DOHH2 (cell line): ENCODE results near the gene FOXN1.

Source experiments
- H3F3A ChIP-seq: fragments of 200-600 bp; sonication (generic), shearing (Covaris generic); 2 replicates; pipeline ENCODE4 v1.6.0; 2016; ENCODE audit warnings: antibody characterized with exemption, mild to moderate bottlenecking; ENCODE audit not compliant: control insufficient read depth, insufficient read depth
- H3K27ac ChIP-seq: fragments of 200-600 bp; sonication (generic); 2 replicates; pipeline ENCODE4 v1.5.1; 2014; ENCODE audit warnings: low read depth, mild to moderate bottlenecking, low read length, moderate library complexity
- H3K27me3 ChIP-seq: fragments of 200-600 bp; sonication (generic); 2 replicates; pipeline ENCODE4 v1.6.1; 2014; ENCODE audit warnings: mild to moderate bottlenecking, low read length, mixed read lengths; ENCODE audit not compliant: control insufficient read depth
- H3K36me3 ChIP-seq: fragments of 200-600 bp; sonication (generic); 2 replicates; pipeline ENCODE4 v1.6.1; 2014; ENCODE audit warnings: mild to moderate bottlenecking, low read length, moderate library complexity, mixed read lengths; ENCODE audit not compliant: control insufficient read depth
- H3K4me1 ChIP-seq: fragments of 200-600 bp; sonication (generic); 2 replicates; pipeline ENCODE4 v1.6.1; 2014; ENCODE audit warnings: mild to moderate bottlenecking, low read length, mixed read lengths; ENCODE audit not compliant: control insufficient read depth
- H3K4me2 ChIP-seq: fragments of 200-600 bp; sonication (generic); 2 replicates; pipeline ENCODE4 v1.6.0; 2014; ENCODE audit warnings: mild to moderate bottlenecking, low read length, moderate library complexity
- H3K4me3 ChIP-seq: fragments of 200-600 bp; sonication (generic); 2 replicates; pipeline ENCODE4 v1.5.1; 2014; ENCODE audit warnings: mild to moderate bottlenecking, low read length, mixed read lengths
- H3K79me2 ChIP-seq: fragments of 200-600 bp; sonication (generic); 2 replicates; pipeline ENCODE4 v1.6.1; 2014; ENCODE audit warnings: mild to moderate bottlenecking, low read length, mixed read lengths; ENCODE audit not compliant: control insufficient read depth
- H3K9me2 ChIP-seq: fragments of 200-600 bp; sonication (generic); replicated peaks from 2 replicates; pipeline ENCODE4 v1.6.1; 2014; ENCODE audit warnings: mild to moderate bottlenecking, low read length, mixed read lengths; ENCODE audit not compliant: control insufficient read depth
- H3K9me3 ChIP-seq: fragments of 200-600 bp; sonication (generic); 2 replicates; pipeline ENCODE4 v1.6.1; 2014; ENCODE audit warnings: antibody characterized with exemption, low read length, mixed read lengths; ENCODE audit not compliant: control insufficient read depth, insufficient read depth
- H4K20me1 ChIP-seq: fragments of 200-600 bp; sonication (generic); 2 replicates; pipeline ENCODE4 v1.6.0; 2014; ENCODE audit warnings: low read depth, mild to moderate bottlenecking, antibody characterized with exemption, low read length, moderate library complexity; ENCODE audit not compliant: control insufficient read depth, insufficient read depth
- EZH2phosphoT487 ChIP-seq: fragments of 200-600 bp; sonication (generic); IDR thresholded peaks from 2 replicates; pipeline ENCODE4 v1.6.1; 2017; ENCODE audit warnings: borderline replicate concordance, mild to moderate bottlenecking, antibody characterized with exemption, low read length, moderate library complexity, mixed read lengths
- TF ChIP-seq, protein P1 (sequence below): fragments of 200-600 bp; sonication (generic); IDR thresholded peaks from one replicate; pipeline ENCODE4 v1.5.1; 2014; ENCODE audit warnings: antibody characterized with exemption, mild to moderate bottlenecking, low read depth, low read length; ENCODE audit not compliant: poor library complexity, severe bottlenecking

The FOXN1 gene

DNA sequence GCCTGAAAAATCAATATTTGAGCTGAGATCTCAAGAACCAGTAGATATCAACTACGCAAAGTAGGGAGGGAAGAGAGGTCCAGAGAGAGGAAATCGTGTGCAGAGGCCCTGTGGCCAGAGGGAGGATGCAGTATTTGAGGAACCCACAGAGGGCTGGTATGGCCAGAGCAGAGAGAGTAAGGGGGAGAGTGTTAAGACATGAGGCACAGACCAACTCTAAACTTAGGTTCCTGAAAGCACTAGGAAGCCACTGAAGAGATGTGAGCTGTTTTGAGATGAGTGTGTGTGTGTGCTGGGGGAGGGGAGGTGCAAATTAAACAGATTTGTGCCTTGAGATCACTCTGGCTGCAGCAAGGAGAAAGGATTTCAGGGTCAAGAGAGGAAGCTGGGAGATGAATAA lies 21.9 kb upstream of the FOXN1 start:
- H3K79me2 ChIP-seq: no peaks in the 10 kb centered on the region
- no peaks in the 10 kb centered on the region for H3K9me3 ChIP-seq
- H3K9me2 ChIP-seq: no peaks in the 10 kb centered on the region
- TF ChIP-seq, protein P1, sequence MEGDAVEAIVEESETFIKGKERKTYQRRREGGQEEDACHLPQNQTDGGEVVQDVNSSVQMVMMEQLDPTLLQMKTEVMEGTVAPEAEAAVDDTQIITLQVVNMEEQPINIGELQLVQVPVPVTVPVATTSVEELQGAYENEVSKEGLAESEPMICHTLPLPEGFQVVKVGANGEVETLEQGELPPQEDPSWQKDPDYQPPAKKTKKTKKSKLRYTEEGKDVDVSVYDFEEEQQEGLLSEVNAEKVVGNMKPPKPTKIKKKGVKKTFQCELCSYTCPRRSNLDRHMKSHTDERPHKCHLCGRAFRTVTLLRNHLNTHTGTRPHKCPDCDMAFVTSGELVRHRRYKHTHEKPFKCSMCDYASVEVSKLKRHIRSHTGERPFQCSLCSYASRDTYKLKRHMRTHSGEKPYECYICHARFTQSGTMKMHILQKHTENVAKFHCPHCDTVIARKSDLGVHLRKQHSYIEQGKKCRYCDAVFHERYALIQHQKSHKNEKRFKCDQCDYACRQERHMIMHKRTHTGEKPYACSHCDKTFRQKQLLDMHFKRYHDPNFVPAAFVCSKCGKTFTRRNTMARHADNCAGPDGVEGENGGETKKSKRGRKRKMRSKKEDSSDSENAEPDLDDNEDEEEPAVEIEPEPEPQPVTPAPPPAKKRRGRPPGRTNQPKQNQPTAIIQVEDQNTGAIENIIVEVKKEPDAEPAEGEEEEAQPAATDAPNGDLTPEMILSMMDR: no peak
- TF ChIP-seq EZH2phosphoT487: no peak
- peaks cover 18% of the 10 kb centered on the region for H3K27me3 ChIP-seq
- H4K20me1 ChIP-seq: no peaks in the 10 kb centered on the region
- H3K36me3 ChIP-seq: no peaks in the 10 kb centered on the region
- H3K4me1 ChIP-seq: no peaks in the 10 kb centered on the region
- H3F3A ChIP-seq: no peaks in the 10 kb centered on the region
- no peak overlapping the region for H3K27ac ChIP-seq
- H3K4me3 ChIP-seq: no peak overlapping the region
- no peak overlapping the region for H3K4me2 ChIP-seq

DNA sequence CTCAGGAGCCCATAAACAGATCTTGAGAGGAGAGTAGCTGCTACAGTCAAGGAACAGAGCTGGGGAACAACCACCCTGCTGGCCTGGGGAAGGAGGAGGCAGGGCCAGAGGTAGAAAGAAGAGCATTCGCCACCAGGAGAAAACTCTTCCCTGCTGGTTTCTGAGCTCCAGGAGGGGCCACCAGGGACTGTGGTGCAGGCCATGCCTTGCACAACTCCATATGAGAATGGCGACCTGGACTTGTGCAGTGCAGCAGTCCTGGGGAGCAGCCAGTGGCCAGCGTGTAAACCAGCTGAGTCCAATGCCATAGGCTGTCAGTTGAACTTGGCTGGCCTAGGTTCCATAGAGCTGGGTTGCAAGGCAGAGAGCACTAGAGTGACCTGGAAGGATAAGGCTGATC lies 21.1 kb upstream of the FOXN1 start:
- H3K4me1 ChIP-seq: no peaks in the 10 kb centered on the region
- no peak overlapping the region for H3K27ac ChIP-seq
- no peaks in the 10 kb centered on the region for H3K9me3 ChIP-seq
- no peaks in the 10 kb centered on the region for H3K36me3 ChIP-seq
- no peak for TF ChIP-seq EZH2phosphoT487
- TF ChIP-seq, protein P1: no peak
- H3K4me3 ChIP-seq: no peak overlapping the region
- H3K27me3 ChIP-seq: peaks cover 18% of the 10 kb centered on the region
- no peaks in the 10 kb centered on the region for H4K20me1 ChIP-seq
- no peaks in the 10 kb centered on the region for H3F3A ChIP-seq
- no peaks in the 10 kb centered on the region for H3K79me2 ChIP-seq
- no peak overlapping the region for H3K4me2 ChIP-seq
- no peaks in the 10 kb centered on the region for H3K9me2 ChIP-seq

DNA sequence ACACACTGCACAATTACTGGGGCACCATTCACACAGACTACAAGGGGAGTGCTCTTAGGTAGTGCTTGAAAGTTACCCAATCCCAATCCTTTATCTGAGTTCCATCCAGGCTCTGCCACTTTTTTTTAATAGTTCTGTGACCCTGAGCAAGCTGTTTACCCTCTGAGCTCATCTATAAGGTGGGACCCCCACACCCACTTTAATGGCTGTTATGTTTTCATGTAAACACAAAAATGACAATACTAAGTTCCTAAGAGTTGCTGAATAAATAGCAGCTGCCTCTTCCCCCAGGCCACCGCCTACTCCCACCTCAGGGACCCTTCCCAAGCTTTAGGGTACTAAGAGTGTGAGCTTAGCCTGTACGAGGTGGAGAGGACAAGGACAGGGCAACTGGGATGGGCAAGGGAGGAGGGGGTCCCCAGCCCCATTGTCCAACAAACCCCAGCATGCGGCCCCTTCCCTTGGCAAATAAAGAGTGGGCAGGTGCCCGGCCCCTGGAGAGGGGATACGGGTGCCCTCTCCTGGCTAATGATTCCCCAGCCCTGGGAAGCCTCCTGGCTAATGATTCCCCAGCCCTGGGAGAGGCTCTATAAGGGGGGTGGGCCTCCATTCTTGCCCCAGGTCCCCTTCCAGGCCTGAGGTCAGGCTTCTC lies 18.1 kb upstream of the FOXN1 start:
- H3K4me3 ChIP-seq: no peak overlapping the region
- no peaks in the 10 kb centered on the region for H3F3A ChIP-seq
- no peaks in the 10 kb centered on the region for H3K9me3 ChIP-seq
- peaks cover 10% of the 10 kb centered on the region for H3K27me3 ChIP-seq
- H3K4me2 ChIP-seq: no peak overlapping the region
- no peaks in the 10 kb centered on the region for H3K79me2 ChIP-seq
- no peak overlapping the region for H3K27ac ChIP-seq
- no peak for TF ChIP-seq EZH2phosphoT487
- TF ChIP-seq, protein P1: no peak
- no peaks in the 10 kb centered on the region for H4K20me1 ChIP-seq
- H3K36me3 ChIP-seq: no peaks in the 10 kb centered on the region
- H3K4me1 ChIP-seq: no peaks in the 10 kb centered on the region
- no peaks in the 10 kb centered on the region for H3K9me2 ChIP-seq
